GM06990 (cell line): Measurements from ENCODE around the gene SCGB2A2.

Source experiments
- DNase-seq: peaks from one replicate; pipeline ENCODE4 v3.0.0-alpha.2; 2011; ENCODE audit not compliant: insufficient read length; ENCODE audit errors: extremely low read depth
- H3K27me3 ChIP-seq: replicated peaks from 2 replicates; pipeline ENCODE4 v1.6.0; 2011; ENCODE audit warnings: low read length; ENCODE audit not compliant: control insufficient read depth, insufficient read depth
- H3K36me3 ChIP-seq: 2 replicates; pipeline ENCODE4 v1.5.1; 2011; ENCODE audit warnings: low read length; ENCODE audit not compliant: control insufficient read depth, insufficient read depth
- H3K4me3 ChIP-seq: replicated peaks from 2 replicates; pipeline ENCODE4 v1.5.1; 2011; ENCODE audit warnings: low read depth, mild to moderate bottlenecking, control low read depth, low read length
- CTCF ChIP-seq: IDR thresholded peaks from 2 replicates; pipeline ENCODE4 v1.5.1; 2011; ENCODE audit warnings: low read length, control low read depth, mild to moderate bottlenecking, inconsistent platforms; ENCODE audit not compliant: insufficient read depth, poor library complexity, severe bottlenecking

Gene SCGB2A2

GRCh38 chr11:62267576-62267975, 2.4 kb upstream of the SCGB2A2 start:
- no peak overlapping the region for H3K4me3 ChIP-seq
- no peak for TF ChIP-seq CTCF
- H3K27me3 ChIP-seq, result no peaks in the 10 kb centered on the region; the same call in 1 of the 2 replicates
- DNase-seq, result no peak
- no peaks in the 10 kb centered on the region for H3K36me3 ChIP-seq

- no peaks in the 10 kb centered on the region for H3K36me3 ChIP-seq
Observed at GRCh38 chr11:62273284-62273683, 3.3 kb downstream of the SCGB2A2 start.

GRCh38 chr11:62273789-62274275, 3.9 kb downstream of the SCGB2A2 start:
- no peak for TF ChIP-seq CTCF
- H3K27me3 ChIP-seq, result no peaks in the 10 kb centered on the region; the same call in 1 of the 2 replicates
- H3K4me3 ChIP-seq, result no peak overlapping the region
- DNase-seq, result no peak
- H3K36me3 ChIP-seq, result no peaks in the 10 kb centered on the region

More at GRCh38 chr11:62273284-62273683, 3.3 kb downstream of the SCGB2A2 start:
- no peak overlapping the region for H3K4me3 ChIP-seq
- no peaks in the 10 kb centered on the region; the same call in 1 of the 2 replicates for H3K27me3 ChIP-seq
- DNase-seq, result no peak
- no peak for TF ChIP-seq CTCF

- Histone ChIP-seq H3K4me3 (no peak overlapping the region), H3K27me3 (no peaks in the 10 kb centered on the region), H3K36me3 (no peaks in the 10 kb centered on the region)
- no peak for DNase-seq
- TF ChIP-seq CTCF, result no peak
Observed at GRCh38 chr11:62280452-62280851, 10.5 kb downstream of the SCGB2A2 start.

- Histone ChIP-seq H3K27me3 (no peaks in the 10 kb centered on the region; the same call in none of the 2 replicates), H3K36me3 (no peaks in the 10 kb centered on the region), H3K4me3 (no peak overlapping the region)
- DNase-seq, result no peak
- no peak for TF ChIP-seq CTCF
Observed at GRCh38 chr11:62295504-62295903, 25.5 kb downstream of the SCGB2A2 start.

GRCh38 chr11:62298975-62299374, 29.0 kb downstream of the SCGB2A2 start, which contains the start of gene SCGB1D4:
Gene SCGB1D4, minus strand, starts transcription at chr11:62299075. Its CDS starts 65 bp downstream, at chr11:62299010.
- H3K36me3 ChIP-seq, result no peaks in the 10 kb centered on the region
- no peak for TF ChIP-seq CTCF
- no peaks in the 10 kb centered on the region; the same call in none of the 2 replicates for H3K27me3 ChIP-seq
- H3K4me3 ChIP-seq, result no peak within 1 kb of the TSS
- no peak for DNase-seq
